Measurements from ENCODE around the gene CNPY4. TPM values are rescaled to one million over a fixed set of nuclear protein-coding genes. Genes with fewer than 3 reads are reported as not detected.
"Not testable (repeated sequence)": the region's sequence is repeated elsewhere in the genome, so short reads cannot be mapped to it uniquely, and the experiment has no call there.

CNPY4 gene
- total RNA-seq, 1 donor from 2014 or later = 17.1 TPM

GRCh38 chr7:100111914-100112313 lies 7.5 kb upstream of the CNPY4 start:
- DNase-seq (ENCODE audit: low spot score in 2 of 2) (no peak), FAIRE-seq (no peak)

GRCh38 chr7:100115026-100115425 lies 4.4 kb upstream of the CNPY4 start:
- no peak for DNase-seq (ENCODE audit: low spot score in 2 of 2)
- FAIRE-seq = no peak

- DNase-seq (ENCODE audit: low spot score in 2 of 2) = no peak
- no peak for FAIRE-seq
These were observed 904 bp upstream of the CNPY4 start for GRCh38 chr7:100118388-100119071.

GRCh38 chr7:100119970-100120732 lies 717 bp downstream of the CNPY4 start:
- peak; percentile 63 to 64 for DNase-seq (ENCODE audit: low spot score in 2 of 2)
- FAIRE-seq = no peak

- no peak for FAIRE-seq
- no peak for DNase-seq (ENCODE audit: low spot score in 2 of 2)
These were observed 1.3 kb downstream of the CNPY4 start for GRCh38 chr7:100120733-100121036.

- FAIRE-seq (no peak), DNase-seq (ENCODE audit: low spot score in 2 of 2) (no peak)
These were observed 2.6 kb downstream of the CNPY4 start for GRCh38 chr7:100122067-100122466.

- DNase-seq (ENCODE audit: low spot score in 2 of 2) = no peak
- FAIRE-seq = no peak
These were observed 3.1 kb downstream of the CNPY4 start for GRCh38 chr7:100122568-100122967.

GRCh38 chr7:100124301-100125230 lies 5.1 kb downstream of the CNPY4 start:
- no peak for FAIRE-seq

GRCh38 chr7:100126239-100126930 lies 7.0 kb downstream of the CNPY4 start:
- FAIRE-seq (no peak), DNase-seq (ENCODE audit: low spot score in 2 of 2) (no peak)

More at GRCh38 chr7:100124301-100125230, 5.1 kb downstream of the CNPY4 start:
- DNase-seq (ENCODE audit: low spot score in 2 of 2) = no peak

GRCh38 chr7:100126931-100127865 lies 7.8 kb downstream of the CNPY4 start, which contains the start of gene MBLAC1:
Gene MBLAC1 (plus strand): TSS chr7:100126967. CDS start chr7:100127396, 429 bp downstream.
- FAIRE-seq (no peak), DNase-seq (ENCODE audit: low spot score in 2 of 2) (peak; percentile 91 to 92)

GRCh38 chr7:100127866-100128636 lies 8.6 kb downstream of the CNPY4 start:
- no peak for DNase-seq (ENCODE audit: low spot score in 2 of 2)

GRCh38 chr7:100128637-100128963 lies 9.2 kb downstream of the CNPY4 start:
- no peak for DNase-seq (ENCODE audit: low spot score in 2 of 2)
- no peak for FAIRE-seq

More at GRCh38 chr7:100127866-100128636, 8.6 kb downstream of the CNPY4 start:
- FAIRE-seq = no peak

GRCh38 chr7:100130220-100130607 lies 10.8 kb downstream of the CNPY4 start:
- not testable (repeated sequence) for DNase-seq (ENCODE audit: low spot score in 2 of 2); FAIRE-seq

- DNase-seq (ENCODE audit: low spot score in 2 of 2) (peak; percentile 66 to 75), FAIRE-seq (no peak)
These were observed 11.4 kb downstream of the CNPY4 start for GRCh38 chr7:100130608-100131453.

- no peak for DNase-seq (ENCODE audit: low spot score in 2 of 2)
- no peak for FAIRE-seq
These were observed 12.7 kb downstream of the CNPY4 start for GRCh38 chr7:100132126-100132525.

- DNase-seq (ENCODE audit: low spot score in 2 of 2) (peak in 1 of 2 donors; percentile 58), FAIRE-seq (no peak)
These were observed 13.3 kb downstream of the CNPY4 start for GRCh38 chr7:100132697-100133151.

All from frontal cortex (tissue), 4 donors.